GM12878 (cell line): ENCODE results near the gene TUNAR. TPM values are rescaled to one million over a fixed set of nuclear protein-coding genes. Genes with fewer than 3 reads are reported as not detected.

Experiments
- ATAC-seq: fragments of 200-7000 bp; cut with Tn5 transposase; 3 replicates; pipeline ENCODE4 v1.9.1; 2020; ENCODE audit warnings: mild to moderate bottlenecking, moderate library complexity
- BruUV-seq: library from RNA; stranded (reverse); fragments of 400-500 nt; replicated peaks from 2 replicates; lab custom pipeline; 2021; lab: Mats Ljungman, UMichigan
- CTCF ChIA-PET: fragments of 300-600 bp; sonication (Branson Sonifier 250); formaldehyde crosslinking; extraction: SDS; loops from one replicate; lab custom pipeline; 2021; ENCODE audit warnings: inconsistent platforms; lab: Yijun Ruan, JAX
- POLR2A ChIA-PET: fragments of 350-600 bp; formaldehyde crosslinking; extraction: SDS; loops from one replicate; lab custom pipeline; 2021; ENCODE audit warnings: inconsistent platforms; lab: Charles Lee
- RAD21 ChIA-PET: fragments of 300-600 bp; sonication (Branson Sonifier 250); formaldehyde crosslinking; loops from one replicate; lab custom pipeline; 2023; ENCODE audit warnings: antibody characterized with exemption; ENCODE audit not compliant: unreplicated experiment; lab: Charles Lee
- SMC1A ChIA-PET: fragments of 300-600 bp; sonication (Branson Sonifier 250); formaldehyde crosslinking; loops from one replicate; lab custom pipeline; 2023; ENCODE audit not compliant: unreplicated experiment, uncharacterized antibody; lab: Charles Lee
- DNase-seq: peaks from one replicate; pipeline ENCODE4 v3.0.0-alpha.2; 2011; ENCODE audit warnings: low read depth, low spot score
- FAIRE-seq: peaks from 3 replicates; lab custom pipeline; 2011; peaks lifted over from hg19 to GRCh38; lab: Jason Lieb, UNC
- H2AFZ ChIP-seq: 2 replicates; pipeline ENCODE4 v1.6.0; 2011; ENCODE audit warnings: low read depth, low read length, control low read depth; ENCODE audit not compliant: control insufficient read depth
- H3K27ac ChIP-seq: 2 replicates; pipeline ENCODE4 v1.5.1; 2011; ENCODE audit warnings: control low read depth; ENCODE audit not compliant: control insufficient read depth, insufficient read depth
- H3K27me3 ChIP-seq, 2 experiments: replicated peaks in 1 of 2; 2 replicates each; pipeline versions ENCODE4 v1.6.0 to v1.6.1; 2011; ENCODE audit warnings: low read length in 1 of 2; ENCODE audit not compliant: control insufficient read depth in 2 of 2, insufficient read depth in 2 of 2
- H3K36me3 ChIP-seq, 2 experiments: 2 replicates each; pipeline ENCODE4 v1.5.1; 2011; ENCODE audit warnings: low read length in 1 of 2; ENCODE audit not compliant: control insufficient read depth in 2 of 2, insufficient read depth in 2 of 2
- H3K4me1 ChIP-seq: 2 replicates; pipeline ENCODE4 v1.6.1; 2011; ENCODE audit warnings: mild to moderate bottlenecking, low read length, moderate library complexity, mixed read lengths; ENCODE audit not compliant: control insufficient read depth, insufficient read depth
- H3K4me2 ChIP-seq: 2 replicates; pipeline ENCODE4 v1.6.0; 2011; ENCODE audit warnings: control low read depth; ENCODE audit not compliant: control insufficient read depth, insufficient read depth
- H3K4me3 ChIP-seq: fragments of 200-600 bp; sonication (generic); 2 replicates; pipeline ENCODE4 v1.5.1; 2016
- H3K79me2 ChIP-seq: 2 replicates; pipeline ENCODE4 v1.6.0; 2011; ENCODE audit warnings: low read length; ENCODE audit not compliant: control insufficient read depth, insufficient read depth
- H3K9ac ChIP-seq: 2 replicates; pipeline ENCODE4 v1.8.0; 2011; ENCODE audit warnings: low read length, control low read depth, mixed read lengths; ENCODE audit not compliant: control insufficient read depth, insufficient read depth
- H3K9me3 ChIP-seq: replicated peaks from 3 replicates; pipeline ENCODE4 v1.5.1; 2011; ENCODE audit warnings: mild to moderate bottlenecking, low read length; ENCODE audit not compliant: control insufficient read depth, insufficient read depth
- H4K20me1 ChIP-seq: 2 replicates; pipeline ENCODE4 v1.6.0; 2011; ENCODE audit not compliant: control insufficient read depth, insufficient read depth
- POU2F2 ChIP-seq: IDR thresholded peaks from 3 replicates; pipeline ENCODE4 v1.6.1; 2011; ENCODE audit warnings: low read depth, mild to moderate bottlenecking, low read length, borderline replicate concordance
- RAD21 ChIP-seq: IDR thresholded peaks from 2 replicates; pipeline ENCODE4 v1.6.1; 2011; ENCODE audit warnings: mild to moderate bottlenecking, low read depth, low read length, moderate library complexity; ENCODE audit not compliant: insufficient read depth
- STAT3 ChIP-seq: IDR thresholded peaks from 2 replicates; pipeline ENCODE4 v1.6.1; 2011; ENCODE audit warnings: low read depth, low read length, improper control_type of control experiment
- WGBS: methylation state at CpG from one replicate; pipeline ENCODE4 v1.1.6; 2016; ENCODE audit warnings: low lambda C conversion rate; ENCODE audit not compliant: insufficient replicate concordance, insufficient coverage; ENCODE audit errors: missing lambda C conversion rate; 5-methylcytosine and 5-hydroxymethylcytosine counted together
- in situ Hi-C: fragments of 300-500 bp; cut with MboI; formaldehyde crosslinking; loops from 9 replicates; pipeline ENCODE4 v1.14.3; 2018; ENCODE audit warnings: mixed read lengths
- intact Hi-C: fragments of 100-400 bp; cut with micrococcal nuclease; formaldehyde crosslinking; loops from one replicate; pipeline ENCODE4 v1.14.2; 2022; ENCODE audit not compliant: unreplicated experiment
- polyA plus RNA-seq, 11 experiments: library from polyadenylated mRNA; depleted of rRNA in 4 of 11; unstranded in 6 of 11; stranded (reverse) in 5 of 11; fragments of >200 nt; fragmentation: Nextera tagmentation in 4 of 11; fragmentation: Illumina TruSeq in 1 of 11; extraction: Ambion mirVana in 4 of 11; extraction: Trizol in 1 of 11; gene quantifications; 1 replicate in 1 of 11; 2 replicates in 10 of 11; pipeline versions ENCODE4 v1.2.1 to v1.2.3, GENCODE V29; 2011 to 2016; ENCODE audit warnings: inconsistent platforms in 2 of 11, missing spikeins in 2 of 11, low read depth in 1 of 11
- total RNA-seq, 4 experiments: library from RNA; depleted of rRNA in 3 of 4; stranded (reverse); fragments of >200 nt in 3 of 4; fragmentation: Illumina TruSeq in 1 of 4; extraction: Trizol in 1 of 4; gene quantifications; 2 replicates each; pipeline versions ENCODE4 v1.2.1 to v1.2.3, GENCODE V29; 2013 to 2021
- TF ChIP-seq, protein P1 (sequence below): fragments of 450-650 bp; conservative IDR thresholded peaks from 2 replicates; pipeline ENCODE4 v1.6.1; 2017; ENCODE audit warnings: mild to moderate bottlenecking, moderate library complexity
- TF ChIP-seq, protein P2 (sequence below): fragments of 450-650 bp; IDR thresholded peaks from 2 replicates; pipeline ENCODE4 v1.6.1; 2017; ENCODE audit warnings: mild to moderate bottlenecking, moderate library complexity

The TUNAR gene
- total and polyA plus RNA-seq, 10 of the 15 experiments (the other 5 are each of a cell fraction or from before 2014, with no cell fraction given): 0.02 TPM; not detected in 9

DNA sequence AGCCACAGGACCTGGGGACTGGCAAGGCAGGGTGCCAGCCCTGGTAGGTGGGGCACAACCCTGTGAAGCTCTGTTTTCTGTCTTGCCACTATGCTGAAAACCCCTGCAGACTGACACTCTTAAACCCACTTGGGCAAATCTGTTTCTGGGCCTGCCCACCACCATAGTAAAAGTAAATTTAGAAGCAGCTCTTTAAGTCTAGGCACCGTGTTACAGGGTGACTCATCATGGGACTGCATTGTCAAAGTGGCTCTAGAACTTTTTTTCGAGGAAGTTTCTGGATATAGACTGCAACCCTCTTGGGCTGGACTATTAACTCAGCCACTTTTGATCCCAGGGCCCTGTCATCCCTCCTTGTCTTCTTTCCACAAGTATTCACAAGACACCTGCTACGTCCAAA, 7.7 kb downstream of the TUNAR start:
- no peak for DNase-seq
- H3K36me3 ChIP-seq: no peaks in the 10 kb centered on the region
- no peak for FAIRE-seq
- no TSS peak for BruUV-seq
- H4K20me1 ChIP-seq: no peaks in the 10 kb centered on the region; the same call in 1 of the 2 replicates
- peaks cover 0 to 1% of the 10 kb centered on the region in 2 experiments; a peak in 1 of 4 replicates for H3K27me3 ChIP-seq
- no peak overlapping the region for H3K9ac ChIP-seq
- no peak for TF ChIP-seq RAD21
- TF ChIP-seq, protein P1, sequence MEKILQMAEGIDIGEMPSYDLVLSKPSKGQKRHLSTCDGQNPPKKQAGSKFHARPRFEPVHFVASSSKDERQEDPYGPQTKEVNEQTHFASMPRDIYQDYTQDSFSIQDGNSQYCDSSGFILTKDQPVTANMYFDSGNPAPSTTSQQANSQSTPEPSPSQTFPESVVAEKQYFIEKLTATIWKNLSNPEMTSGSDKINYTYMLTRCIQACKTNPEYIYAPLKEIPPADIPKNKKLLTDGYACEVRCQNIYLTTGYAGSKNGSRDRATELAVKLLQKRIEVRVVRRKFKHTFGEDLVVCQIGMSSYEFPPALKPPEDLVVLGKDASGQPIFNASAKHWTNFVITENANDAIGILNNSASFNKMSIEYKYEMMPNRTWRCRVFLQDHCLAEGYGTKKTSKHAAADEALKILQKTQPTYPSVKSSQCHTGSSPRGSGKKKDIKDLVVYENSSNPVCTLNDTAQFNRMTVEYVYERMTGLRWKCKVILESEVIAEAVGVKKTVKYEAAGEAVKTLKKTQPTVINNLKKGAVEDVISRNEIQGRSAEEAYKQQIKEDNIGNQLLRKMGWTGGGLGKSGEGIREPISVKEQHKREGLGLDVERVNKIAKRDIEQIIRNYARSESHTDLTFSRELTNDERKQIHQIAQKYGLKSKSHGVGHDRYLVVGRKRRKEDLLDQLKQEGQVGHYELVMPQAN: no peak
- TF ChIP-seq, protein P2, sequence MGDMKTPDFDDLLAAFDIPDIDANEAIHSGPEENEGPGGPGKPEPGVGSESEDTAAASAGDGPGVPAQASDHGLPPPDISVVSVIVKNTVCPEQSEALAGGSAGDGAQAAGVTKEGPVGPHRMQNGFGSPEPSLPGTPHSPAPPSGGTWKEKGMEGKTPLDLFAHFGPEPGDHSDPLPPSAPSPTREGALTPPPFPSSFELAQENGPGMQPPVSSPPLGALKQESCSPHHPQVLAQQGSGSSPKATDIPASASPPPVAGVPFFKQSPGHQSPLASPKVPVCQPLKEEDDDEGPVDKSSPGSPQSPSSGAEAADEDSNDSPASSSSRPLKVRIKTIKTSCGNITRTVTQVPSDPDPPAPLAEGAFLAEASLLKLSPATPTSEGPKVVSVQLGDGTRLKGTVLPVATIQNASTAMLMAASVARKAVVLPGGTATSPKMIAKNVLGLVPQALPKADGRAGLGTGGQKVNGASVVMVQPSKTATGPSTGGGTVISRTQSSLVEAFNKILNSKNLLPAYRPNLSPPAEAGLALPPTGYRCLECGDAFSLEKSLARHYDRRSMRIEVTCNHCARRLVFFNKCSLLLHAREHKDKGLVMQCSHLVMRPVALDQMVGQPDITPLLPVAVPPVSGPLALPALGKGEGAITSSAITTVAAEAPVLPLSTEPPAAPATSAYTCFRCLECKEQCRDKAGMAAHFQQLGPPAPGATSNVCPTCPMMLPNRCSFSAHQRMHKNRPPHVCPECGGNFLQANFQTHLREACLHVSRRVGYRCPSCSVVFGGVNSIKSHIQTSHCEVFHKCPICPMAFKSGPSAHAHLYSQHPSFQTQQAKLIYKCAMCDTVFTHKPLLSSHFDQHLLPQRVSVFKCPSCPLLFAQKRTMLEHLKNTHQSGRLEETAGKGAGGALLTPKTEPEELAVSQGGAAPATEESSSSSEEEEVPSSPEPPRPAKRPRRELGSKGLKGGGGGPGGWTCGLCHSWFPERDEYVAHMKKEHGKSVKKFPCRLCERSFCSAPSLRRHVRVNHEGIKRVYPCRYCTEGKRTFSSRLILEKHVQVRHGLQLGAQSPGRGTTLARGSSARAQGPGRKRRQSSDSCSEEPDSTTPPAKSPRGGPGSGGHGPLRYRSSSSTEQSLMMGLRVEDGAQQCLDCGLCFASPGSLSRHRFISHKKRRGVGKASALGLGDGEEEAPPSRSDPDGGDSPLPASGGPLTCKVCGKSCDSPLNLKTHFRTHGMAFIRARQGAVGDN: no peak
- TF ChIP-seq STAT3: no peak
- no peak for TF ChIP-seq POU2F2
- no peak for ATAC-seq
- 2% methylated on average over 3 of the region's 3 CpGs for WGBS
- H3K4me3 ChIP-seq: no peak overlapping the region
- ChIA-PET RAD21 (no interaction called here), SMC1A (no interaction called here), POLR2A (no interaction called here), CTCF (no interaction called here)
- no peaks in the 10 kb centered on the region for H3K9me3 ChIP-seq
- H3K79me2 ChIP-seq: no peaks in the 10 kb centered on the region
- intact Hi-C loops: no loop called here
- H3K4me1 ChIP-seq: no peaks in the 10 kb centered on the region
- no peak overlapping the region for H3K4me2 ChIP-seq
- in situ Hi-C loops: no loop called here
- no peak overlapping the region for H2AFZ ChIP-seq
- H3K27ac ChIP-seq: no peak overlapping the region
